GM12892 (cell line): ENCODE measurements around the gene ESRRB.

Experiments used
- POLR2A ChIP-seq: IDR thresholded peaks from 2 replicates; pipeline ENCODE4 v1.6.1; 2011; ENCODE audit warnings: low read depth, low read length, control low read depth
- POLR2AphosphoS5 ChIP-seq: IDR thresholded peaks from 2 replicates; pipeline ENCODE4 v1.6.1; 2011; ENCODE audit warnings: low read depth, low read length, control low read depth

- no peak for TF ChIP-seq POLR2A
- TF ChIP-seq POLR2AphosphoS5: no peak
Observed at GRCh38 chr14:76531085-76531484, 155.1 kb downstream of the ESRRB start.
